IPS-18c (cell line): Measurements from ENCODE around the gene EIPR1.

Source experiments
- H3K4me3 ChIP-seq: 2 replicates; pipeline ENCODE4 v1.7.0; 2013; ENCODE audit warnings: low read depth, mild to moderate bottlenecking, low read length, moderate library complexity; ENCODE audit not compliant: insufficient read depth
- H3K9me3 ChIP-seq: one replicate; pipeline ENCODE4 v1.6.1; 2013; ENCODE audit warnings: mild to moderate bottlenecking, low read length, moderate library complexity; ENCODE audit not compliant: control insufficient read depth, insufficient read depth

Gene EIPR1

DNA sequence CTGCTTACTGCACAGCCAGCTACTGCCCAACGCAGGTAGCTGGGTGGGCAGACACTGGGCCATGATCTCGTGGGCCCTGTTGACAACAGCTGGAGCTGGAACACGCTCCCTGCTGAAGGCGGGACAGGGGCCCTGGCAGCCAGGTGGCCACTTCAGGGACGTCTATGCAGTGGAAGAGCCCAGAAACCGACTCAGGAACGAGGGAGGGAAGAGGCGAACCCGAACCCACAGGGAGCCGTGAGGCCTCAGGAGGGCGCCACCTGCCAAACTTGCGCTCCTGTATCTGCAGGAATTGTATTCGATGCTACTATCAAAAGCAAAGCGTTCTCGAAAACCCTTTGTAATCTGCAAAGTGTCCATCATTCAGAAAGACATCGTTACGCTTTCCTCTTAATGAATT, 198.4 kb downstream of the EIPR1 start:
- no peak overlapping the region for H3K4me3 ChIP-seq
- no peaks in the 10 kb centered on the region for H3K9me3 ChIP-seq

DNA sequence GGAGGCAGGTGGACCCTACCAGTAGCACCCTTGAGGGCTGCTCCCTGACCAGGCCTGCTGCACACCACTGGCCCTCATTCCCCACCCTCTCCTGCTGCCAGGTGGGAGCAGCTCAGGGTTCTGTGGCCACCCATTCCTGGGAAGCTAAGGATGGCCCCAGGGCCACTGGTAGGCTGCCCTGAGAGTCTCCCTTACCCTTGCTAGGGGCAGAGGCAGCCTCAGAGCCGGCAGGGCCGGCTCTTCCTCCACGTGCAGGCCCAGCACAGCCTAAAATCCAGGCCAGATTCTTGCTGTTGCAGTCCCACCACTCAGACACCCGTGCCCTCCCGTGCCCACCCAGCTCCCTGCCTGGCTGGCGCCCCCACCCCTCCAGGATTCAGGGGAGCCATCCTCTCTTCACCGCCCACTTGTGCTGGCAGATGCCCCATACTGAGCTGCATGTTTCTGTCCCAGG, 199.0 kb downstream of the EIPR1 start:
- no peaks in the 10 kb centered on the region for H3K9me3 ChIP-seq
- no peak overlapping the region for H3K4me3 ChIP-seq

DNA sequence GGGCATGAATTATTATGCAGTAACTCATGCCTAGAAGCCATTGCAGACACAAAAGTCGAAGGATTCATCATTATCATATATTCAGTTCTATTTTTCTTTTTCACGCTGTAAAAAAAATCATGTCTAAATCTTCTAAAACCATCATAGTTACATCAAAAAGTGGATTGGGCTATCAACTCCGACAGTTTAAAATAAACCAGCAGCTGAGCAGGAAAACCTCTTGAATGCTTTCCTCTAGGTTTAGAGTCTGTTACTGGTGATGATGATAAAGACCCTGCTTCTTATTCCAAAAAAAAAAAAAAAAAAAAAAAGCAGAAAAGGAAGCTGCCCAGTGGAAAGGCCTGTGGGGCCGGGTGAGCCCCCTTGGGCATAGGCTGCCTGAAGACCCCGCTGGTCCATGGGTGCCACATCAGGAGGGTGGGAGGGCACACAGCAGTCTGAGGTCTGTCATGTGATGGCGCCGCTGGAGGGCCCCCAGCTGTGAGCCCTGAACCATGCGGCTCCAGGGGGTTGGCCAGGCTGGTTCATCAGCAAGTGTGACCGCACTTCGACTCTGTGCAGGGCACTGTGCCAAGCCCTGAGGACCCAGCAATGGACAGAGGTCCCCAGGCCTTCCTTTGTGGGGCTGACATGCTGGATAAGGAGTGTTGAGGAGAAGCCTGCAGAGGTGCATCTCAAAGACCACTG, 199.6 kb downstream of the EIPR1 start:
- H3K9me3 ChIP-seq: no peaks in the 10 kb centered on the region
- no peak overlapping the region for H3K4me3 ChIP-seq

DNA sequence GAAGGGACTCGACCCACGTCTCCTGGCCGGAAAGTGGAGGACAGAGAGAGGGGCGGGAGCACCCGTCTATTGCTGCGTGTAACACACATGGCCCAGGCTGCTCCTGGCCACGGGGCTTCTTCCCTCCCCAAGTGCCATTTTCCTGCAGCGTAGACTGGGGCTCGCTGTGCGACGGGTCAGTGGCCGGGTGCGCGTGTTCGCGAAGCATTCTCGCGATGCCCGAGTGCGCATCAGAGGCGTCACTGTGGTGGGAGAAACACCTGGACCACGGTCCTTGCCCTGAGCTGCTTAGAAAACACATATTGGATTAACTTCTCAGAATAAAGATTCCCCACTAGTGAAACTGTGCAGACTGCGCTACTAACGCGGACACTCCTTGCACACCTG, 200.8 kb downstream of the EIPR1 start:
- no peaks in the 10 kb centered on the region for H3K9me3 ChIP-seq
- no peak overlapping the region for H3K4me3 ChIP-seq

DNA sequence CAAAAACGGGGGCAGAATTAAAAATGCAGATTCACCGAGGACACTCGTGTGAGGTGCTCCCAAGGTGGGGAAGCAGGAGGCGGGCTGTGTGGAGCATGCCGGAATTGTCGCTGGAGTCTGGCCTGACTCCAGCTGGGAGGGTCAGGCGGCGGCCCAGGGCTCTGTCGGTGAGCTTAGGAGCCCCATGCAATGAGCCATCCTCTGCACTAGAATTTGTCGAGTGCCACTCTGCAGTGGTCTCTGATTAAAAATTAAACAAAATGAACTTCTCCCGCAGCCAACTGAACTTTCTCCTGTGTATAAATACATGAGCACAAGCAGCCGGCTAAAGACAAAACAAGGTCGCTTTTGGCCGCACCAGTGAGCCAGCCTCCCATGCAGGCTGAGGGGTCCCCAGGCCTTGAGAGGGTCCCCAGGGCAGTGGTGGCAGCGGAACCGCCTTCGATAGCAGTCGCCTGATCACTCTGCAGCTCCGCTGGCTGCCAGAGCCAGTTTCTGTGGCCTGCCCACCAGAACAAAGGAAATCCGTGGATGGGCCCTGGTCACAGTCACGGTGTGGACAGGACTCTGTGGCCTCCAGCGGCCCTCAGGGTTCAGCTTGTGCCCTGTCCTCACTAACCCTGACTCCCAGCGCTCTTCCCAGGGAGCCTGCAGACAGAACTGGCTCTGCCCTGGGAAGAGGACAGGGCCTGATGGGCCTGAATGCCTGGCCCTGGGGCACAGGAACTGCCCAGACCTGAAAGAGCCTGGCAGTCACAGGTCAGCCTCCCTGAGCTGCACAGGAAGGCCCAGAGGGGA, 201.3 kb downstream of the EIPR1 start:
- H3K4me3 ChIP-seq: no peak overlapping the region
- no peaks in the 10 kb centered on the region for H3K9me3 ChIP-seq

DNA sequence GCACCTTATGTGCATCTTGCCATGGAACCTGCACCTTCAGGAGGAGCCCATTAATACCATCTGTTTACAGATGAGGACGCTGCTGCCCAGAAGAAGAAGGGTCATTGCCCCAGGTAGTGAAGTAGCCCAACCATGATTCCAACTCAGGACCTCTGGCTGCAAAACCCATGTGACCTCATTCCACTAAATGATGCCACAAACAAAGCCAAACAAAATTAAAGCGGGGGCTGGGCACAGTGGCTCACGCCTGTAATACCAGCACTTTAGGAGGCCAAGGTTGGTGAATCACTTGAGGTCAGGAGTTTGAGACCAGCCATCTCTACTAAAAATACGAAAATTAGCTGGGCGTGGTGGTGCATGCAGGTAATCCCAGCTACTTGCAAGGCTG, 202.1 kb downstream of the EIPR1 start:
- no peak overlapping the region for H3K4me3 ChIP-seq

DNA sequence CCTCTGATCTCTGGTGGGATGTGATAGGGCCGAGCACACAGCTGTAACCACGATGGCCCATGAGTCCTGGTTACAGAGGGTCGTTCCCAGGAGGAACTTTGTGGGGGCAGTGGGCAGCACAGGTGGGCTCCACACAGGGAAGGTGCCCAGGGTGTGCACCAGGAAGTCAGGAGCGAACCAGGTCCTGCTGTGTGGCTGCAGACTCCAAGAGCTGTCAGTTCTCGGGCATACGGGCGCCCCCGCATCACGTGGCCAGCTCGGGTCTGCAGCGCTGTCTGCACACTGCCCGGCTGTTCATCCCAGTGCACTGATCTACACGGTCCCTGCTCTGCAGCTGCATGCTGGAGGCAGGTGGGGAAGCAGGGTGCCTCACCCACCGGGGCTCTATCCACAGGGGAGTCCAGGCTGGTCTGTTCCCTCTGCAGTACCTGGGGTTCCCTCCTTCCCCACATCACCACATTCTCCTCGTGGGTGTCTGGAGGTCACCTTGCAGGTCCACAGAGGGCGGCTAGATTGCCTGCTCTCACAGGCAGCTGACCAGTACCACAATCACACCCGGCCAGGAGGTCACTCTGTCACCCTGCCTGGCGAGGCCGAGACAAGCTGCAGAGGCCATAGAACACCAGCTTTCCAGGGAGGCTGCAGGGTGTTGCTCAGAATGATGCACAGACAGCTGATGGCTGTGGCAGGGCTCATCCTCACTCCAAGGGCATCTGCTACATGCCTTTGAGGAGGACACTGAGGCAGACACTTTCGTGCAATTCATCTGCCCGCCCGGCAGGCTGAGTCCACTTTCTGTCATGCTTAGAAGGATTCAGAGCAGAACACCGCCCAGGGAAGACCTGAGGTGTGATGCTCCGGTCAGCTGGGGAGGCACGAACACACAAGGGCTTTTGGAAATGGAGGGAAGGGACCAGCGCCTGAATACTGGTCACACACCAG, 202.7 kb downstream of the EIPR1 start:
- H3K9me3 ChIP-seq: no peaks in the 10 kb centered on the region
- H3K4me3 ChIP-seq: no peak overlapping the region

More for the DNA sequence above, 202.1 kb downstream of the EIPR1 start:
- no peaks in the 10 kb centered on the region for H3K9me3 ChIP-seq

DNA sequence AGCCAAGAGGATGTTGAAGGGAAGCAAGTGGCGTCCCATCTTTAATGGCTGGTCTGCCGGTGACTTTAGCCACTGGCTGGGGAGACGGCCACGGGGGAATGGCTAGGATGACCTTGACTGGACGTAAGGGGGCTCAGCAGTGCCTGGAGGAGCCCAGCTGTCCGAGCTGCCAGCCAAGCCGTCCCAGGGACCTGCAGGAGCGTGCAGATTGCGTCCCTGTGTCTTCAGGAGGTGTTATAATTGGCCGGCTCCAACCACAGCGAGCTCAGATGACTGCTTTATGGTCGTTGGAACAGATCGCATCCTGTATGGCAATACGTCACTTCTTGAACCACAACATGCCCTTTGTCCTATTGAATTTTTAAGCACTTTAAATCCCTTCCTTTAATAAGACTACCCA, 204.6 kb downstream of the EIPR1 start:
- Histone ChIP-seq H3K4me3 (no peak overlapping the region), H3K9me3 (no peaks in the 10 kb centered on the region)

DNA sequence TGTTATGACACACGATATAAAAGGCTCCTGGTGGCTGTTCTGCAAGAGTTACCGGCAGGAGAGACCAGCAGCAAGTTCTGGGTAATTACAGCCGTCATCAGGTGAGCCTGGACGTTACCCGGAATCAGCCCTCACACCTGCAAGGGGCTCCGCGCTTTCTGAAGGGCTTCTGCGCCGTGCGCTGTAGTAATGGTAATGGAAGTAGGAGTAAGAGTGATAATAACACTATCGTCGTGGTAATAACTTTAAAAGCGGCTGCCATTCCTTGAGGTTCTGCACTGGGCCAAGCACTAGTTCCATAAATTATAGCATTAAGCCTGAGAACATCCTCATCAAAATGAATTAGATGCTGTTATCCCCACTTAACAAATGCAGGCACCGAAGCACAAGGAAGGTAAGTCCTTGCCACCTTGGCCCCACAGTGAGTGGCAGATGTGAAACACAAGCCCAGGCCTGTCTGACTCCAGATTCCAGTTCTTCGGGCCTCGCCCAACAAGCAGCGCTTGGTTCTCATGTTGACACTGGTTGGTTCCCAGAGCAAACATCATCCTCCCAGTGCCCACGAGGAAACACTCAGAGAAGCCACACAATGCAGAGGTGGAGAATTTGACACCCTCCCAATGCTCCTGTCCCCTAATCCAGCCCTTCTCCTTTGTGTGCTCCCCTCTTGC, 205.2 kb downstream of the EIPR1 start:
- H3K4me3 ChIP-seq: no peak overlapping the region
- no peaks in the 10 kb centered on the region for H3K9me3 ChIP-seq

DNA sequence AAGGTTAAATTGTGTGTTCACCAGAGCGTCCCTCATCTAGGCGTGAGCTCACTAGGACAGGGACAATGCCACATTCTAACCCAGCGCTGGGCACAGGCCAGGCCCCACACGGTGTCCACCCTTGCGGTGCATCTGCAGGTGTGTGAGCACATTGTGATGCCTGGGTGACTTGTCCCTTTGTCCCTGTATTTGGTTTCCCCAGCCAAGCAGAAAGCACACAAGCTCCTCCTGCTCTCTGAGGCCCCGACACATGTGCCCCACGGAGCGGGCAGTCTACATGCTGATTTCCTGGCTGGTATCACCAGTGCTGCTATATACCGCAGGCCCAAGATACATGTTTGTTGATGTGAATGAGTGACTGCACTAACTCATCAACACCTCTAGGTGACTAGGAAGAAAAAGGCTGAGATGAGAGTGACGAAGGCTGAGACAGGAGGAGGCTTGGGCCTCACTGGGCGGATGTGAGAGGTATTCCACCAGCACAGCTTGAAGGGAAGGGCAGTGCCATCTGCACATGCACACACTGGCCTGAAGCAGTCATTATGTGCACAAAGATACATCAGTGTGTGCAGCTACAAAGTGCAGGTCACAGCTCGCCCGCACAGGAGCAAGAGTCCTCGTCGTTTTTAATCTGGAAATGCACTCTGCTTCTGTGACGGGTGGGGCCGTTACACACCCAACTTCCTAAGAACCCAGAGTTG, 205.9 kb downstream of the EIPR1 start:
- Histone ChIP-seq H3K9me3 (no peaks in the 10 kb centered on the region), H3K4me3 (no peak overlapping the region)

DNA sequence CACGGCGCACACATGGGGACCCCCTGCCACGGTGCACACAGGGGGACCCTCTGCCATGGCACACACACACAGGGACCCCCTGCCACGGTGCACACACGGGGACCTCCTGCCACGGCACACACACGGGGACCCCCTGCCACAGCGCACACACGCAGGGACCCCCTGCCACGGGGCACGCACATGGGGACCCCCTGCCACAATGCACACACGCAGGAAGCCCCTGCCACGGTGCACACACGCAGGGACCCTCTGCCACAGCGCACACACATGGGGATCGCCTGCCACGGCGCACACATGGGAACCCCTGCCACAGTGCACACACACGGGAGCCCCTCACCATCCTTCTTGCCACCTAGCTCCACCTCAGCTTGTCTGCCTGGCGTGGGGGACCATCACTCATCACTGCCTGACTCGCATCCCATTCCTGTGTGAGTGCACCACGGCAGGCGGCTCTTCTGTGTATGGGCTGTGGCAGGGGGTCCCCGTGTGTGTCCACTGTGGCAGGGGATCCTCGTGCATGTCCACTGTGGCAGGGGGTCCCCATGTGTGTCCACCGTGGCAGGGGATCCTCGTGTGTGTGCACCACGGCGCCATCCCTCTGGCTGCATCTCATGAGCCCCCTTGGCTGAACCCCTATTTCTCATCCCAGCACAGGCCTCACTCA, 206.7 kb downstream of the EIPR1 start:
- H3K9me3 ChIP-seq: no peaks in the 10 kb centered on the region
- no peak overlapping the region for H3K4me3 ChIP-seq

DNA sequence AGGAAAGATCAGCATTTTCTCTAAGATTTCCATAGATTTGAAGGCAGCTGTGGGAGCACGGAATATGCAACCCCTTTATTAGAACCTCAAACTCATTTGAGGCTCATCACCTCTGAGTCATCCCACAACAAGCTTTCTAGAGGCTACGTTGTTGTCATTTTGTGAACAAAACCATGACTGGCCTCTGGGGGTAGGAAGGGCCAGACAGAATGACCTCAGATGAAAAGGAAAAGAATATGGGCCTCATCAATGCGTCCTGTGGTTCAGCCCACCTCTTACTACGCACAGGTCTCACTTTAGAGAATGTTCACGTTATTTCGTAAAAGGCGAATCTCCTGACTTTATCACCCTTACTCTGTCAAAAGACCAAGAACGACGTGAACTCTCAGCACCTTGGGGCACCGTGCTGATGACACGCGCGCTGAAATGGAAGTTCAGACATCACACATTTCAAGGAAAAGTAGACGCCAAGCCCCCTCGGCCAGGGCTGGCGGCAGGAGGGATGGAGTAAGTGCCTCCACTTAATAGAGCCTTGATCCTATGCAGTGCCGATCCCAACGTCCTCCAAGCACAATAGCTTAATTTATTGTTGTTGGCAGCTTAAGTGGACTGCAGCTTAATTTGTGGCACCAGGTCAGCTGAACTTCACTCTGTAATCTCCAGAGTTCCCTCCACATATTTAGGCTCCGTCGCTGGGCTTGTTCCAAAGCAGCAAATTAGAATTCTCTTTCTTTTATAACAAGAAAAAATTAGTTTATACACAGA, 208.3 kb downstream of the EIPR1 start:
- Histone ChIP-seq H3K9me3 (no peaks in the 10 kb centered on the region), H3K4me3 (no peak overlapping the region; the same call in 1 of the 2 replicates)

DNA sequence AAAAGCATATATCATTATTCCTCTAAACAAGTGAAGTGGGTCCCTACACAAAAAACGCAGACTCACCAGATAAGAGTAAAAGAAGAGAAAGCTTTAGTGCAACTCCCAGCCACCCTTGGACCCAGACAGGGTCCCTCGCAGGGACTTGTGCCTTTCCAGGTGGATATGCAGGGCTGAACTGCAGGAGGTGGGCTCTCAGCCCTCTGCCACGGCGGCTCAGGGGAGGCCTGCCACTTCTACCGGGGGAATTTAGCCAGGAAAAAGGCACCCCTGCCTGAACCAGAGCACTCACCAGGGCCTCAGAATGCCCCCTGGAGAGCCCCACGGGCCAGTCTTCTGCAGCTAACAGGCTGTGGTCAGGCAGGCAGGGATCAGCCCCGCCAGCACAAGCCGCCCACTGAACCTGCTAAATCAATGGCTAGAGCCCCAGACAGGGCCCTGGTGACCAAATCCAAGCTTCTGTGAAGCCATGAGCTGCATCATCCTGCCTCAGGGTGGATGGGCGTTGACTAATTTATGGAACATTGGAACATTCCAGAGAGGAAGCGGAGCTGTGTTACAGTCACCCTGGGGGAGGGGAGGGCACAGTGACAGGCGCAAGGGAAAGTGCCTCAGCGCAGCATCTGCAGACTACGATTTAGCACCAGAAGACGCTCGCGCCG, 209.3 kb downstream of the EIPR1 start:
- H3K4me3 ChIP-seq: no peak overlapping the region; the same call in 1 of the 2 replicates

DNA sequence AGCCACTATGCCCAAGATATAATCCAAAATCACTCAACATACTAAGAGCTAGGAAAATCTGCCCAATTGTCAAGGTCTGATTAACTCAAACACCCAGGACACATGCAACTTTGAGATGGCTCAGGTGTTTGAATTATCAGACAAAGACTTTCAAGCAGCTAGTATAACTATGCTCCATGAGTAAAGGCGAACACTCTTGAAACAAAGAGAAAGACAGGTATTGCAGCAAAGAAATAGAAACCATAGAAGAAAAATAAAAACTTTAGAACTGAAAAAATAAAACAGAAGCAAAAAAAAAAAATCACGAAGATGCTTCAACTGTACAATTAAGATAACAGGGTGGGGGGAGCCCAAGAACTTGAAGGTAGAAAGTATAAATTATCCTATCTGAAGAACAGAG, 214.2 kb downstream of the EIPR1 start:
- H3K9me3 ChIP-seq: no peaks in the 10 kb centered on the region
- no peak overlapping the region for H3K4me3 ChIP-seq

More for the DNA sequence above, 209.3 kb downstream of the EIPR1 start:
- no peaks in the 10 kb centered on the region for H3K9me3 ChIP-seq

DNA sequence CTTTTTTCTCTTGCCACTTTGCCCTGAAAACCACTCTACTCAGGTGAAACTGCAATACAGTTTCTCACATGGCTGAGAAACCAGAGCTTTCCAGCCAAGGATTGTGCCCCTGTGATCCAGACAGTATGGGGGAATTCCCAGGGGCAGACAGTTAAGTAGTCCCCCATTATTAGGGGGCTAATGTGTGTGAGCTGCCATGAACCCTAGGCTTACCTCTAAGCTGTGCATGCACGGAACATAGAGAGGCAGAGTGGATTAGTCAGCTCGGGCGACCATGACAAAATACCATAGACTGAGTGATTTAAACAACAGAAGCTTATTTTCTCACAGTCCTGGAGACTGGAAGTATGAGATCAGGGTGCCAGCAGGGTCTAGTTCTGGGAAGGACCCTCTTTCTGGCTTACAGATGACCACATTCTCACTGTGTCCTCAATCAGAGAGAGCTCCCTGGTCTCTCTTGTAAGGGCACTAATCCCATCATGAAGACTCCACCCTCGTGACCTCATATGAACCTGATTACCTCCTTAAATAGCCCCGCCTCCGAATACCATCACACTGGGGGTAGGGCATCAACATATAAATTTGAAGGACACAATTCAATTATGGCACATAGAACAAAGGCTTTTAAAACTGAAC, 215.1 kb downstream of the EIPR1 start:
- Histone ChIP-seq H3K9me3 (no peaks in the 10 kb centered on the region), H3K4me3 (no peak overlapping the region)
